ENCODE results near the gene MAGI2. TPM values are rescaled to one million over a fixed set of nuclear protein-coding genes. Genes with fewer than 3 reads are reported as not detected.

MAGI2 gene
- total RNA-seq, 1 donor from 2014 or later = 6.9 TPM

GRCh38 chr7:78616539-78616938 is 836.9 kb downstream of the MAGI2 start:
- no peak overlapping the region for H3K4me3 ChIP-seq
- intact Hi-C loops (cut with DNase I) = no loop called here
- H3K27me3 ChIP-seq = no peaks in the 10 kb centered on the region

GRCh38 chr7:78609281-78609680 is 844.2 kb downstream of the MAGI2 start:
- no peak overlapping the region for H3K27ac ChIP-seq
- no peak overlapping the region for H3K4me3 ChIP-seq
- H3K9me3 ChIP-seq = no peaks in the 10 kb centered on the region
- DNase-seq (ENCODE audit: extremely low spot score in 2 of 2) = no peak
- H3K36me3 ChIP-seq = no peaks in the 10 kb centered on the region
- no peaks in the 10 kb centered on the region for H3K4me1 ChIP-seq
- TF ChIP-seq POLR2A (IDR thresholded peaks at IDR 0.05) = no peak
- TF ChIP-seq POLR2AphosphoS5 (IDR thresholded peaks at IDR 0.05; ENCODE audit: insufficient read depth in 1 of 2, low read depth in 1 of 2) = no peak
- TF ChIP-seq CTCF (IDR thresholded peaks at IDR 0.05) = no peak
- H3K27me3 ChIP-seq = no peaks in the 10 kb centered on the region
- intact Hi-C loops (cut with DNase I) = no loop called here

More at GRCh38 chr7:78616539-78616938, 836.9 kb downstream of the MAGI2 start:
- H3K4me1 ChIP-seq = no peaks in the 10 kb centered on the region
- no peaks in the 10 kb centered on the region for H3K36me3 ChIP-seq
- no peak for DNase-seq (ENCODE audit: extremely low spot score in 2 of 2)
- no peak overlapping the region for H3K27ac ChIP-seq
- H3K9me3 ChIP-seq = no peaks in the 10 kb centered on the region
- TF ChIP-seq POLR2AphosphoS5 (IDR thresholded peaks at IDR 0.05; ENCODE audit: insufficient read depth in 1 of 2, low read depth in 1 of 2) = no peak
- no peak for TF ChIP-seq POLR2A (IDR thresholded peaks at IDR 0.05)
- TF ChIP-seq CTCF (IDR thresholded peaks at IDR 0.05) = no peak

- Histone ChIP-seq H3K36me3 (no peaks in the 10 kb centered on the region), H3K27ac (no peak overlapping the region), H3K4me3 (no peak overlapping the region), H3K4me1 (no peaks in the 10 kb centered on the region), H3K27me3 (no peaks in the 10 kb centered on the region), H3K9me3 (no peaks in the 10 kb centered on the region)
- DNase-seq (ENCODE audit: extremely low spot score in 2 of 2) = no peak
- intact Hi-C loops (cut with DNase I) = no loop called here
- TF ChIP-seq POLR2AphosphoS5 (IDR thresholded peaks at IDR 0.05; ENCODE audit: insufficient read depth in 1 of 2, low read depth in 1 of 2) = no peak
- no peak for TF ChIP-seq POLR2A (IDR thresholded peaks at IDR 0.05)
- no peak for TF ChIP-seq CTCF (IDR thresholded peaks at IDR 0.05)
Observed at GRCh38 chr7:78607099-78607498, 846.4 kb downstream of the MAGI2 start.

- TF ChIP-seq POLR2AphosphoS5 (IDR thresholded peaks at IDR 0.05; ENCODE audit: insufficient read depth in 1 of 2, low read depth in 1 of 2) (no peak), POLR2A (IDR thresholded peaks at IDR 0.05) (no peak), CTCF (IDR thresholded peaks at IDR 0.05) (no peak)
- Histone ChIP-seq H3K27ac (no peak overlapping the region), H3K4me1 (no peaks in the 10 kb centered on the region), H3K36me3 (no peaks in the 10 kb centered on the region), H3K4me3 (no peak overlapping the region), H3K27me3 (no peaks in the 10 kb centered on the region), H3K9me3 (no peaks in the 10 kb centered on the region)
- DNase-seq (ENCODE audit: extremely low spot score in 2 of 2) = no peak
- intact Hi-C loops (cut with DNase I) = no loop called here
Observed at GRCh38 chr7:78605119-78605518, 848.3 kb downstream of the MAGI2 start.

- Histone ChIP-seq H3K36me3 (no peaks in the 10 kb centered on the region), H3K9me3 (no peaks in the 10 kb centered on the region), H3K27ac (no peak overlapping the region), H3K4me3 (no peak overlapping the region), H3K4me1 (no peaks in the 10 kb centered on the region), H3K27me3 (no peaks in the 10 kb centered on the region)
- TF ChIP-seq POLR2A (IDR thresholded peaks at IDR 0.05) = no peak
- TF ChIP-seq POLR2AphosphoS5 (IDR thresholded peaks at IDR 0.05; ENCODE audit: insufficient read depth in 1 of 2, low read depth in 1 of 2) = no peak
- TF ChIP-seq CTCF (IDR thresholded peaks at IDR 0.05) = no peak
- intact Hi-C loops (cut with DNase I) = no loop called here
- DNase-seq (ENCODE audit: extremely low spot score in 2 of 2) = no peak
Observed at GRCh38 chr7:78601728-78602127, 851.7 kb downstream of the MAGI2 start.
